Spleen (tissue), 11 donors: ENCODE data around the gene DEFB121. TPM values are rescaled to one million over a fixed set of nuclear protein-coding genes. Genes with fewer than 3 reads are reported as not detected.

ENCODE experiments used
- DNase-seq: peaks from one replicate; pipeline ENCODE4 v3.0.0-alpha.2; 2020
- H3K27ac ChIP-seq, 8 donors: fragments of 200-600 bp; sonication (generic) in 7 of 8; 1 replicate in 4 of 8; 2 replicates in 4 of 8; pipeline versions ENCODE4 v1.5.0 to v1.8.0; 2016 to 2021; ENCODE audit warnings: inconsistent platforms in 4 of 8, mild to moderate bottlenecking in 4 of 8, moderate library complexity in 1 of 8
- H3K27me3 ChIP-seq, 7 donors: fragments of 200-600 bp; sonication (generic) in 6 of 7; replicated peaks in 1 of 7; 1 replicate in 4 of 7; 2 replicates in 3 of 7; pipeline versions ENCODE4 v1.5.0 to v1.8.0; 2016 to 2021; ENCODE audit warnings: inconsistent platforms in 3 of 7, mild to moderate bottlenecking in 1 of 7
- H3K36me3 ChIP-seq, 6 donors: fragments of 200-600 bp; sonication (generic) in 5 of 6; 1 replicate in 4 of 6; 2 replicates in 2 of 6; pipeline versions ENCODE4 v1.5.0 to v1.8.0; 2016 to 2021; ENCODE audit warnings: inconsistent platforms in 2 of 6
- H3K4me1 ChIP-seq, 6 donors: fragments of 200-600 bp; sonication (generic) in 5 of 6; 1 replicate in 3 of 6; 2 replicates in 3 of 6; pipeline versions ENCODE4 v1.5.0 to v1.8.0; 2016 to 2021; ENCODE audit warnings: inconsistent platforms in 3 of 6
- H3K4me3 ChIP-seq, 8 donors: fragments of 200-600 bp; sonication (generic) in 7 of 8; 1 replicate in 4 of 8; 2 replicates in 4 of 8; pipeline versions ENCODE4 v1.5.0 to v1.8.0; 2016 to 2021; ENCODE audit warnings: inconsistent platforms in 4 of 8, mild to moderate bottlenecking in 4 of 8, moderate library complexity in 2 of 8
- H3K9me3 ChIP-seq, 8 donors: fragments of 200-600 bp; sonication (generic) in 7 of 8; 1 replicate in 4 of 8; 2 replicates in 4 of 8; pipeline versions ENCODE4 v1.5.0 to v1.8.0; 2016 to 2021; ENCODE audit warnings: inconsistent platforms in 4 of 8
- CTCF ChIP-seq, 11 experiments: fragments of 200-600 bp in 7 of 11; fragments of 450-650 bp in 4 of 11; sonication (generic) in 4 of 11; IDR thresholded peaks in 8 of 11; conservative IDR thresholded peaks in 3 of 11; 1 replicate in 7 of 11; 2 replicates in 4 of 11; pipeline versions ENCODE4 v1.4.0 to v1.8.0; 2016 to 2021; ENCODE audit warnings: antibody characterized with exemption in 11 of 11, inconsistent platforms in 4 of 11, mild to moderate bottlenecking in 1 of 11
- POLR2A ChIP-seq, 3 donors: fragments of 450-650 bp; IDR thresholded peaks; one replicate each; pipeline ENCODE4 v1.5.1; 2017; ENCODE audit warnings: antibody characterized with exemption in 3 of 3, mild to moderate bottlenecking in 1 of 3
- POLR2AphosphoS5 ChIP-seq, 3 donors: sonication (generic); formaldehyde crosslinking; IDR thresholded peaks; one replicate each; pipeline ENCODE4 v1.5.1; 2017; ENCODE audit warnings: antibody characterized with exemption in 3 of 3
- WGBS, 5 donors: extraction: QIAGEN DNeasy Blood & Tissue Kit in 3 of 5; methylation state at CpG; one replicate each; pipeline versions ENCODE4 v1.1.5 to v1.1.7; 2013 to 2018; 5-methylcytosine and 5-hydroxymethylcytosine counted together
- intact Hi-C: fragments of 100-400 bp; cut with DNase I; formaldehyde crosslinking; loops from one replicate; pipeline ENCODE4 v1.15.0; 2023; ENCODE audit warnings: low total_unique reads
- polyA plus RNA-seq, 3 donors: library from polyadenylated mRNA; stranded (reverse); fragments of 200-250 nt; gene quantifications; one replicate each; pipeline ENCODE4 v1.2.1, GENCODE V29; 2013
- total RNA-seq, 7 donors: library from RNA; depleted of rRNA in 3 of 7; stranded (reverse); fragments of >200 nt in 3 of 7; fragmentation: NEBNext Ultra II Directional in 4 of 7; extraction: Animal tissue kit (Norgen Biotek cat#: 25700) in 4 of 7; gene quantifications; one replicate each; pipeline versions ENCODE4 v1.1.0 to v1.2.1, GENCODE V29; 2016 to 2021
- donor health status: healthy with polysubstance abuse.
- donor health status: DM: no; HTN: no; CAD: no; lungs with moderate emphysema.
- donor health status: DM: no; HTN: no; CAD: no.
- donor health status: Bipolar disorder and iron deficiency.
- donor health status: healthy.
- donor health status: DM: no; HTN: no; CAD: no.
- donor health status: DM: yes; HTN: yes; CAD: no.

Gene DEFB121
- total and polyA plus RNA-seq, 10 donors: not detected

GRCh38 chr20:31410011-31410410 lies 4.0 kb upstream of the DEFB121 start:
- Histone ChIP-seq H3K4me1 (no peaks in the 10 kb centered on the region), H3K9me3 (no peaks in the 10 kb centered on the region), H3K4me3 (no peak overlapping the region), H3K27ac (no peak overlapping the region), H3K27me3 (peaks cover 0 to 51% (median 0%) of the 10 kb centered on the region in 7 donors), H3K36me3 (no peaks in the 10 kb centered on the region)
- TF ChIP-seq POLR2A (IDR thresholded peaks at IDR 0.05) (no peak), POLR2AphosphoS5 (IDR thresholded peaks at IDR 0.05) (no peak), CTCF (IDR thresholded peaks at IDR 0.05 in 8 of 11, conservative IDR thresholded peaks at IDR 0.05 in 3 of 11) (no peak)
- intact Hi-C loops: no loop called here
- no peak for DNase-seq
- WGBS, 5 donors: 45 to 76% (median 61%) methylated on average over 1 of the region's 1 CpG

- DNase-seq: no peak
- TF ChIP-seq CTCF (IDR thresholded peaks at IDR 0.05 in 8 of 11, conservative IDR thresholded peaks at IDR 0.05 in 3 of 11) (no peak), POLR2A (IDR thresholded peaks at IDR 0.05) (no peak), POLR2AphosphoS5 (IDR thresholded peaks at IDR 0.05) (no peak)
- H3K27ac ChIP-seq: no peak overlapping the region
- no peak overlapping the region for H3K4me3 ChIP-seq
- intact Hi-C loops: no loop called here
- H3K36me3 ChIP-seq: no peaks in the 10 kb centered on the region
- 50 to 71% (median 61%) methylated on average over 1 of the region's 1 CpG for WGBS, 5 donors
- no peaks in the 10 kb centered on the region for H3K4me1 ChIP-seq
- H3K27me3 ChIP-seq: peaks cover 0 to 32% (median 0%) of the 10 kb centered on the region in 7 donors
- H3K9me3 ChIP-seq: no peaks in the 10 kb centered on the region
These were observed 2.1 kb downstream of the DEFB121 start for GRCh38 chr20:31403886-31404285.

- H3K27ac ChIP-seq: no peak overlapping the region
- H3K4me1 ChIP-seq: no peaks in the 10 kb centered on the region
- H3K9me3 ChIP-seq: no peaks in the 10 kb centered on the region
- H3K4me3 ChIP-seq: no peak overlapping the region
- 42 to 53% (median 50%) methylated on average over 3 of the region's 3 CpGs for WGBS, 5 donors
- TF ChIP-seq CTCF (IDR thresholded peaks at IDR 0.05 in 8 of 11, conservative IDR thresholded peaks at IDR 0.05 in 3 of 11): no peak
- no peak for TF ChIP-seq POLR2A (IDR thresholded peaks at IDR 0.05)
- no peak for TF ChIP-seq POLR2AphosphoS5 (IDR thresholded peaks at IDR 0.05)
- no peak for DNase-seq
- H3K36me3 ChIP-seq: no peaks in the 10 kb centered on the region
- intact Hi-C loops: no loop called here
- peaks cover 0 to 19% (median 0%) of the 10 kb centered on the region in 7 donors for H3K27me3 ChIP-seq
These were observed 11.1 kb downstream of the DEFB121 start for GRCh38 chr20:31394900-31395299.

DNA sequence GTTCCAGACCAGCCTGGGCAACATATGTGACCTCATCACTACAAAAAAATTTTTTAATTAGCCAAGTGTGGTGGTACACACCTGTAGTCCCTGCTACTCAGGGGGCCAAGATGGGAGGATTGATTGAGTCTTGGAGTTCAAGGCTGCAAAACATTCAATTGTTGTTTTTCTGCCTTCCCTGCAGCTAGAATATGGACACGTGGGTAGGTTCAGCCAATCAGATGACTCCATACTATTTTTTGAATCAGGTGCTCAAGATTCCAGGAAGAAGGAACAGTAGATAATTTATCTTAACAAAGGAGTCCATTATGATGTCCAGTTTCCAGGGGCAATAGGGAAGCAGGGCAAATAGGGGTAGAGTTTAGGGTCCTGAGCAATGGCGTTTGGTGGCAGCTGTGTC lies 13.2 kb downstream of the DEFB121 start:
- no peak for TF ChIP-seq POLR2AphosphoS5 (IDR thresholded peaks at IDR 0.05)
- TF ChIP-seq POLR2A (IDR thresholded peaks at IDR 0.05): no peak
- no peak for TF ChIP-seq CTCF (IDR thresholded peaks at IDR 0.05 in 8 of 11, conservative IDR thresholded peaks at IDR 0.05 in 3 of 11)
- 62 to 81% (median 71%) methylated on average over 2 of the region's 2 CpGs for WGBS, 5 donors

More for the DNA sequence above, 13.2 kb downstream of the DEFB121 start:
- Histone ChIP-seq H3K4me3 (no peak overlapping the region), H3K36me3 (no peaks in the 10 kb centered on the region), H3K27ac (no peak overlapping the region), H3K9me3 (no peaks in the 10 kb centered on the region), H3K27me3 (peaks cover 0 to 32% (median 0%) of the 10 kb centered on the region in 7 donors), H3K4me1 (no peaks in the 10 kb centered on the region)
- intact Hi-C loops: no loop called here
- no peak for DNase-seq
